ENCODE data around the gene DNAJC28. TPM values are rescaled to one million over a fixed set of nuclear protein-coding genes. Genes with fewer than 3 reads are reported as not detected.

DNAJC28 gene
- total and polyA plus RNA-seq, 4 donors: 0.74 to 1.6 (median 1.3) TPM

- DNase-seq (no peak), ATAC-seq (ENCODE audit: insufficient read depth, low FRiP score) (no peak)
- Histone ChIP-seq H3K9ac (ENCODE audit: insufficient read depth in 1 of 2, low read length in 2 of 2) (no peak overlapping the region), H3K9me3 (ENCODE audit: control insufficient read depth in 4 of 4, insufficient read depth in 3 of 4, low read length in 3 of 4) (no peaks in the 10 kb centered on the region), H3K27ac (ENCODE audit: low read depth in 1 of 2, low read length in 1 of 2) (no peak overlapping the region), H3K4me1 (ENCODE audit: control insufficient read depth in 5 of 5, insufficient read depth in 5 of 5, low read length in 5 of 5) (peaks cover 0 to 7% (median 3%) of the 10 kb centered on the region in 5 donors), H3K36me3 (ENCODE audit: control insufficient read depth in 4 of 4, insufficient read depth in 4 of 4, low read length in 4 of 4) (no peaks in the 10 kb centered on the region), H3K27me3 (ENCODE audit: control insufficient read depth in 3 of 3, insufficient read depth in 3 of 3, low read length in 2 of 3) (no peaks in the 10 kb centered on the region), H3K4me3 (no peak overlapping the region)
- 91 to 92% methylated on average over 9 of the region's 9 CpGs for WGBS, 2 donors
- TF ChIP-seq CTCF (IDR thresholded peaks at IDR 0.05; ENCODE audit: control extremely low read depth, extremely low read depth): no peak
These were observed 10.1 kb downstream of the DNAJC28 start for GRCh38 chr21:33481314-33481943.

- no peak for ATAC-seq (ENCODE audit: insufficient read depth, low FRiP score)
- 29 to 34% methylated on average over 17 of the region's 17 CpGs for WGBS, 2 donors
- peak overlapping the region; percentile 95 to 99 for H3K27ac ChIP-seq (ENCODE audit: low read depth in 1 of 2, low read length in 1 of 2)
- TF ChIP-seq CTCF (IDR thresholded peaks at IDR 0.05; ENCODE audit: control extremely low read depth, extremely low read depth): no peak
- H3K36me3 ChIP-seq (ENCODE audit: control insufficient read depth in 4 of 4, insufficient read depth in 4 of 4, low read length in 4 of 4): no peaks in the 10 kb centered on the region
- H3K27me3 ChIP-seq (ENCODE audit: control insufficient read depth in 3 of 3, insufficient read depth in 3 of 3, low read length in 2 of 3): no peaks in the 10 kb centered on the region
- H3K4me1 ChIP-seq (ENCODE audit: control insufficient read depth in 5 of 5, insufficient read depth in 5 of 5, low read length in 5 of 5): peaks cover 0 to 7% (median 3%) of the 10 kb centered on the region in 5 donors
- no peaks in the 10 kb centered on the region for H3K9me3 ChIP-seq (ENCODE audit: control insufficient read depth in 4 of 4, insufficient read depth in 3 of 4, low read length in 3 of 4)
- peak overlapping the region; percentile 58 for H3K4me3 ChIP-seq
- no peak for DNase-seq
- peak overlapping the region; percentile 90 to 94 for H3K9ac ChIP-seq (ENCODE audit: insufficient read depth in 1 of 2, low read length in 2 of 2)
These were observed 10.9 kb downstream of the DNAJC28 start for GRCh38 chr21:33480481-33481103.

GRCh38 chr21:33479679-33480480 lies 11.6 kb downstream of the DNAJC28 start, which contains the start of gene TMEM50B:
Gene TMEM50B, minus strand, starts transcription at chr21:33479974. Its CDS starts 11,089 bp downstream, at chr21:33468885.
- TF ChIP-seq CTCF (IDR thresholded peaks at IDR 0.05; ENCODE audit: control extremely low read depth, extremely low read depth): no peak
- Histone ChIP-seq H3K4me1 (ENCODE audit: control insufficient read depth in 5 of 5, insufficient read depth in 5 of 5, low read length in 5 of 5) (peaks cover 0 to 7% (median 3%) of the 10 kb centered on the region in 5 donors), H3K9ac (ENCODE audit: insufficient read depth in 1 of 2, low read length in 2 of 2) (peak within 1 kb of the TSS; percentile 92 to 94), H3K9me3 (ENCODE audit: control insufficient read depth in 4 of 4, insufficient read depth in 3 of 4, low read length in 3 of 4) (no peaks in the 10 kb centered on the region), H3K36me3 (ENCODE audit: control insufficient read depth in 4 of 4, insufficient read depth in 4 of 4, low read length in 4 of 4) (no peaks in the 10 kb centered on the region), H3K4me3 (peak within 1 kb of the TSS; percentile 96), H3K27ac (ENCODE audit: low read depth in 1 of 2, low read length in 1 of 2) (peak within 1 kb of the TSS; percentile 99 to 100), H3K27me3 (ENCODE audit: control insufficient read depth in 3 of 3, insufficient read depth in 3 of 3, low read length in 2 of 3) (no peaks in the 10 kb centered on the region)
- DNase-seq: peak; percentile 96 to 98 (median 98)
- 0% methylated on average over 78 to 93 of the region's 93 CpGs for WGBS, 2 donors
- peak; percentile 99 for ATAC-seq (ENCODE audit: insufficient read depth, low FRiP score)
